GM21367 (cell line): ENCODE results near the gene FBXO17.
A peak's percentile ranks its signal among the peaks of the same experiment; 100 is the strongest.
"Not testable (repeated sequence)": the region's sequence is repeated elsewhere in the genome, so short reads cannot be mapped to it uniquely, and the experiment has no call there.

Experiments
- ATAC-seq: cut with Tn5 transposase; IDR thresholded peaks from one replicate; pipeline ENCODE4 v1.9.1; 2021; ENCODE audit not compliant: unreplicated experiment

Gene FBXO17

GRCh38 chr19:38945562-38946228 is 29.8 kb downstream of the FBXO17 start:
- no peak for ATAC-seq

- no peak for ATAC-seq
Measured at GRCh38 chr19:38944981-38945506, 30.5 kb downstream of the FBXO17 start.

- ATAC-seq: no peak
Measured at GRCh38 chr19:38942471-38943181, 32.9 kb downstream of the FBXO17 start.

- ATAC-seq: no peak
Measured at GRCh38 chr19:38941979-38942378, 33.6 kb downstream of the FBXO17 start.

GRCh38 chr19:38941466-38941865 is 34.1 kb downstream of the FBXO17 start:
- not testable (repeated sequence) for ATAC-seq

GRCh38 chr19:38939957-38940356 is 35.6 kb downstream of the FBXO17 start:
- ATAC-seq: no peak

GRCh38 chr19:38933544-38933943 is 42.0 kb downstream of the FBXO17 start:
- no peak for ATAC-seq

- no peak for ATAC-seq
Measured at GRCh38 chr19:38932425-38933179, 42.9 kb downstream of the FBXO17 start.

- ATAC-seq: no peak
Measured at GRCh38 chr19:38931521-38931793, 44.1 kb downstream of the FBXO17 start.

GRCh38 chr19:38930776-38931520 is 44.6 kb downstream of the FBXO17 start, which contains the start of gene MRPS12:
MRPS12 (plus strand) TSS chr19:38930944; CDS start chr19:38931295, 351 bp downstream.
- peak; percentile 83 for ATAC-seq

GRCh38 chr19:38929929-38930775 is 45.4 kb downstream of the FBXO17 start, which contains the start of gene SARS2:
SARS2 (minus strand) TSS chr19:38930763; CDS start chr19:38930736, 27 bp downstream.
- peak; percentile 60 for ATAC-seq

- ATAC-seq: no peak
Measured at GRCh38 chr19:38928391-38929001, 47.0 kb downstream of the FBXO17 start.

GRCh38 chr19:38924388-38924787 is 51.2 kb downstream of the FBXO17 start:
- ATAC-seq: no peak

GRCh38 chr19:38922482-38922881 is 53.1 kb downstream of the FBXO17 start:
- no peak for ATAC-seq

GRCh38 chr19:38921420-38922274 is 53.9 kb downstream of the FBXO17 start:
- no peak for ATAC-seq

- ATAC-seq: no peak
Measured at GRCh38 chr19:38920602-38921419, 54.7 kb downstream of the FBXO17 start.

- ATAC-seq: no peak
Measured at GRCh38 chr19:38919837-38920601, 55.5 kb downstream of the FBXO17 start.
